HG03159 (cell line): ENCODE measurements around the gene NCAM2.

ENCODE experiments used
- ATAC-seq: cut with Tn5 transposase; IDR thresholded peaks from one replicate; pipeline ENCODE4 v1.9.1; 2021; ENCODE audit warnings: mild to moderate bottlenecking, moderate library complexity; ENCODE audit not compliant: unreplicated experiment

Gene NCAM2

GRCh38 chr21:21412096-21412495 lies 413.9 kb downstream of the NCAM2 start:
- no peak for ATAC-seq

DNA sequence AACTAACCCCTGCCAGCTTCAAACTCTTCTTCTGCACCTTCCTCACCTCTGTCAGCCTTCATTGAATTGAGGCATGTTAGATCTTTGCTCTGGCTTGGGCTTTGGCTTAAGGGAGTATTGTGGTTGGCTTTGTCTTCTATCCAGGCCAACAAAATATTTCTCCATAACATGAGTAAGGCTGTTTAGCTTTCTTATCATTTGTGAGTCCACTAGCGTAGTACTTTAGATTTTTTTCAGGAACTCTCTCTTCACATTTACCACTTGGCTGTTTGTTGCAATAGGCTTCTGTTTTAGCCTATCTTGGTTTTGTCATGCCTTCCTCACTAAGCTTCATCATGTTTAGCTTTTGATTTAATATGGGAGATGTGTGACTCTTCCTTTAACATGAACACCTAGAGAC lies 417.5 kb downstream of the NCAM2 start:
- ATAC-seq: no peak

GRCh38 chr21:21434944-21435343 lies 436.7 kb downstream of the NCAM2 start:
- no peak for ATAC-seq

- ATAC-seq: no peak
These were observed 437.9 kb downstream of the NCAM2 start for GRCh38 chr21:21436012-21436534.

DNA sequence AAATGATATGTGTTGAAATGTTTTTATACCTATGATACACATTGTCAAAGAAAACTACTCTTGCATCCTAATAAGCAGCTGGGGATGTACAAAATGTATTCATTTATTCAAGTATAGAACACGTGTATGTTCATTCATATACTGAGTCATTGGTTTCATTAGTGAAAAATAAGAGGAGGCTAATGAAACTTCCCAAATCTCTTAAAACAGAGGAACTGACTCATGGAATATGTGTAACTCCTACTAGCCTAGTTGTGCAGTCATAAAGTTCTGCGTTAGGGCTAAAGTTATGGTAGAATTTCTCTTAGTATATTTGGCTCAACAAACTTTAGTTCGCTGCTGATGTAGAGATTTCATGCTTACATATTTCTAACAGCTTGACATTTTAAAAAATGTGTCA lies 441.6 kb downstream of the NCAM2 start:
- ATAC-seq: no peak

GRCh38 chr21:21457077-21457476 lies 458.9 kb downstream of the NCAM2 start:
- ATAC-seq: no peak

- ATAC-seq: no peak
These were observed 460.0 kb downstream of the NCAM2 start for GRCh38 chr21:21458124-21458631.

- ATAC-seq: no peak
These were observed 462.8 kb downstream of the NCAM2 start for GRCh38 chr21:21460979-21461378.

GRCh38 chr21:21463456-21463855 lies 465.2 kb downstream of the NCAM2 start:
- ATAC-seq: no peak

GRCh38 chr21:21464684-21465083 lies 466.5 kb downstream of the NCAM2 start:
- ATAC-seq: no peak

GRCh38 chr21:21466752-21467151 lies 468.5 kb downstream of the NCAM2 start:
- no peak for ATAC-seq

DNA sequence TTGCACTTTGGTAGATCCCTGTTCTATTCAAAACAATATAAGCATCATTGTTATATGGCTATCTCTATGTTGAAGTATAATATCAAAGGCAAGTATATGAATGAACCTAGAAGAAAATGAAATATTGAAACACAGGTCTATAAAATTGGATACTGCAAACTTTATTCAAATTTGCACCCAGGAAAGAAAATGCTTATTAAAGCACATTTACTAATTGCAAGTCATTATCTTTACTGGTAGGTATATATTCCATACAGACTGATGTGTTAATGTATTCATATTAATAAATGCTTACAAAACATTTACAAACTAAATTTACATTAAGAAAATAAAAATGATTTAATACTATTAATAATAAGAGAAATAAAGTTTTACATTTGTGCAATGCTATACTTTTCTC lies 469.8 kb downstream of the NCAM2 start:
- no peak for ATAC-seq

GRCh38 chr21:21481239-21481638 lies 483.0 kb downstream of the NCAM2 start:
- ATAC-seq: no peak

DNA sequence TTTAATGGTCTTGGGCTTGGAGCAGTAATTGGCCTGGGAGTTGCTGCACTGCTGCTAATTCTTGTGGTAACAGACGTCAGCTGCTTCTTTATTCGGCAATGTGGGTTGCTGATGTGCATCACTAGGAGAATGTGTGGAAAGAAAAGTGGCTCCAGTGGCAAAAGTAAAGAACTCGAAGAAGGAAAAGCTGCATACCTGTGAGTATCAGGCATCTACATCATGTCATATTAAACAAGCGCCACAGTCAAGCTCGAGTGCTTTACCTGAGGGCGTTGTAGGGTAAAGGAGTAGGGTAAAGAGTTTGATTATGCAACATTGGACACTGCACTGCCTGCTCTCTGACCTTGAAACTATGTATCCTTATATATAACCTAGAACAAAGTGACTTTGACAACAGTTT lies 510.6 kb downstream of the NCAM2 start:
- no peak for ATAC-seq

DNA sequence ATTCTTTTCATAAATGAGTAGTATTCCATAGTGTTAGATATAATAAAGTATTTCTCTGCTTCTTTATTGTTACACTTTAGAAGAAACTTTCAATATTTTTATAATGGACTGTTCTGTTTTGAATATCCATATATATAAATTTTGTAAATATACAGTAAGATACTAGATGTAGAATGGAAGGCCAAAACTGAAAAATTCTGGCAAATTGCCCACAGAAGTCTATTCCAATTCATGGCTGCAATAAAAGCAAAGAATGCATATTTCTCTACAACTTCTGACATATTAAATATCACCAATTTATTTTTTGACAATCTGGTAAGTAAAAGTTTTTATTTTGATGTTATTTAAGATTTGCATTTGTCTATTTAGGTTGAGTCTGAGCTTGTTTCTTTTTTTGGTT lies 532.5 kb downstream of the NCAM2 start:
- ATAC-seq: no peak

DNA sequence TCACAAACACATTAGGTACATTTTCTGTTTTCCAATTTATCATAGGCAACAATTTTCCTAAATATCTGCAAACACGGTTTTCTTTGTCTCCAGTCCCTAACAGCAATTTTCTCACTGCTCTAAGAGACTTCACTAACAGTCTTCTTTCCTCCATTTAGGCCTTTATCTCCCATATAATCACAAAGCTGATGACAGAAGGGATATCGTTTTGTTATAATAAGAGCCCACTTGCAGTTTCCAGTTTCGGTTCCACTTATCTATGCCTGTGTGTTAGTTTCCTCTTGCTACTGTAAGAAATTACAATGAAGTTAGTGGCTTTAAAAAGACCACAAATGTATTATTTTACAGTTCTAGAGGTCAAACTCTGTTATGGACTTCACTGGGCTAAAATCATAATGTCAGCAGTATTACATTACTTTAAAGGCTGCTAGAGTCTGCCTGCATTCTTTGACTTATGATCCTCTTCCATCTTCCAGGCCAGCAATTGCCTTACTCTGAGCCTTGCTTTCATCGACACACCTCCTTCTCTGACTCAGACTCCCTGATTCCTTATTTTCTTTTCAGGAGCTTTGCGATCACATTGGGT lies 549.3 kb downstream of the NCAM2 start:
- no peak for ATAC-seq

DNA sequence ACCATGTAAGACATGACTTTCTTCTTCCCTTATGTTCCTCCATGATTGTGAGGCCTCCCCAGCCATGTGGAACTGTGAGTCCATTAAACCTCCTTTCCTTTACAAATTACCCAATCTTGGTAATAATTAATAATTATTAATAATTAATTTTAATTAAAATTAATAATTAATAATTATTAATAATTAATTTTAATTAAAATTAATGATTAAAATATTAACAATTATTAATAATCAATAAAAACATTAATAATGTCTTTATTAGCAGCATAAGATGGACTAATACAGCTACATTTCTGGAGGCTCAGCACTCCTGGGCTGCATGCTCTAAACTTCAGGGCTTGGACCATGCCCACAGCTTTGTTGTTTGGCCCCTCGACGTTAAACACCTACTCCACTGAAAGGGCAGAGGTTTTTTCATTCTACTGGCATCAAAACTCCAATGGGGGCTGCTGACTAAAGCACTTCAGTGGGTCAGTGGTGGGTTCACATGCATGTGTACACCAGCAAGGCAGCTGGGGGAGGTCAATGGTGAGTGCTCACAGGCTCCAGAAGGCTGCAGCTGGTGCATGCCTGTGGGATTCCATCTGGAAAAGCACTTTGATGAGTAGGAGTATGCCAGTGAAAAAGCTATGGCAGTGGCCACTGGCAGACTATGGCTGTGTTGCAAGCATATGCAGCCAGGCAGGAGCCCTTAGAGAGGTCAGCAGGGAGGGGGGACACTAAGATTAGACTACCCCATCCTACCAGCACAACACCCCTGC lies 561.3 kb downstream of the NCAM2 start:
- ATAC-seq: no peak
